ENCODE results near the gene CYFIP1.

CYFIP1 gene

GRCh38 chr15:22919171-22919570 is 61.0 kb downstream of the CYFIP1 start:
- Histone ChIP-seq H3K27me3 (ENCODE audit: control insufficient read depth in 3 of 3, insufficient read depth in 3 of 3, low read depth in 1 of 3, low read length in 3 of 3) (no peaks in the 10 kb centered on the region), H2BK12ac (ENCODE audit: low read length) (no peak overlapping the region), H2AFZ (ENCODE audit: low read length) (no peak overlapping the region), H4K8ac (ENCODE audit: low read depth, low read length) (no peak overlapping the region), H2BK5ac (ENCODE audit: low read length) (no peak overlapping the region), H3K18ac (ENCODE audit: low read length) (no peak overlapping the region), H3K23ac (ENCODE audit: low read depth, low read length, poor library complexity) (no peak overlapping the region), H4K91ac (ENCODE audit: low read depth, low read length, poor library complexity) (no peak overlapping the region), H3K14ac (ENCODE audit: low read length) (no peak overlapping the region), H3K36me3 (replicated peaks in 1 of 2; ENCODE audit: control insufficient read depth in 2 of 2, insufficient read depth in 2 of 2, low read length in 2 of 2) (peaks cover 28 to 74% of the 10 kb centered on the region in 2 donors), H3K9ac (ENCODE audit: low read depth, low read length, poor library complexity) (no peak overlapping the region), H3K4me3 (ENCODE audit: low read length in 2 of 2) (no peak overlapping the region), H3K4me2 (ENCODE audit: insufficient read depth, low read length, poor library complexity, severe bottlenecking) (no peak overlapping the region), H3K79me1 (ENCODE audit: low read depth, low read length) (peaks cover 5% of the 10 kb centered on the region), H3K27ac (replicated peaks; ENCODE audit: low read length) (no peak overlapping the region), H3K4ac (ENCODE audit: low read length) (no peak overlapping the region), H2AK5ac (ENCODE audit: low read depth, low read length) (no peak overlapping the region), H2BK120ac (ENCODE audit: low read depth, low read length) (no peak overlapping the region), H3K4me1 (ENCODE audit: control insufficient read depth in 2 of 2, insufficient read depth in 1 of 2, low read depth in 1 of 2, low read length in 2 of 2) (no peaks in the 10 kb centered on the region), H3K9me3 (replicated peaks in 1 of 2; ENCODE audit: control insufficient read depth in 2 of 2, insufficient read depth in 1 of 2, low read depth in 1 of 2, low read length in 2 of 2) (peaks cover 0 to 4% of the 10 kb centered on the region in 2 donors), H2BK15ac (ENCODE audit: low read length) (no peak overlapping the region)
- no CpG with 5 or more reads among the region's 3 CpGs for WGBS, 2 donors (ENCODE audit: extremely low coverage in 2 of 2, insufficient read length in 2 of 2, insufficient replicate concordance in 1 of 2)
- no peak for DNase-seq (ENCODE audit: low spot score)

DNA sequence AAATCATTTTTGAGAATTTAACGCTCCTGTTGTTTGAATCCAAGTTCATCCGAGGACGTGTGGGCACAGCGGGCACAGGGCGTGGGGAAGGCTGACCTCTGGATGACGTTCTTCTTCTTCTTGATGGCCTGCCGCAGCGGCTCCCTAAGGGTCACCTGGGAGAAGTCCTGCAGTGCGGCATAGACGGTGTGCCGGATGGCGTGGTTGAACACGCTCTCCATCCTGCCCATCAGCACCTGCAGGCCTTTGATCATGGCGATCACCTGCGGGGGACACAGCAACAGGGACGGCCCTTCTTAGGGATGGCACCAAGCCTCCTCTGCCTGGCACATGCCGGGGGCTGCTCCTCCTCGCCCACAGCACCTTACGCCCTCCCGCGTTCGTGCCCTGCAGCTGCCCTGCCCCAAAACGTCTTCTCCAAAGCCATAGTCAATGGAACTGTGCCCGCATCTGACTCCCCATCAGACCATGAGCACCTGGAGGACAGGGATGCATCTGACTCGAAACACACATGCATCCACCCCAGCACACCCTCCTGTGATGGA is 61.5 kb downstream of the CYFIP1 start:
- H3K4me2 ChIP-seq (ENCODE audit: insufficient read depth, low read length, poor library complexity, severe bottlenecking) = no peak overlapping the region
- peak overlapping the region; percentile 63 for H3K14ac ChIP-seq (ENCODE audit: low read length)
- no peaks in the 10 kb centered on the region for H3K27me3 ChIP-seq (ENCODE audit: control insufficient read depth in 3 of 3, insufficient read depth in 3 of 3, low read depth in 1 of 3, low read length in 3 of 3)
- no peaks in the 10 kb centered on the region for H3K4me1 ChIP-seq (ENCODE audit: control insufficient read depth in 2 of 2, insufficient read depth in 1 of 2, low read depth in 1 of 2, low read length in 2 of 2)
- no peak overlapping the region for H2BK12ac ChIP-seq (ENCODE audit: low read length)
- H2AFZ ChIP-seq (ENCODE audit: low read length) = no peak overlapping the region
- no peak overlapping the region for H3K4me3 ChIP-seq (ENCODE audit: low read length in 2 of 2)
- H3K4ac ChIP-seq (ENCODE audit: low read length) = no peak overlapping the region
- H2BK5ac ChIP-seq (ENCODE audit: low read length) = no peak overlapping the region
- WGBS, 2 donors (ENCODE audit: extremely low coverage in 2 of 2, insufficient read length in 2 of 2, insufficient replicate concordance in 1 of 2) = no CpG with 5 or more reads among the region's 25 CpGs
- H3K18ac ChIP-seq (ENCODE audit: low read length) = no peak overlapping the region
- peaks cover 0 to 4% of the 10 kb centered on the region in 2 donors for H3K9me3 ChIP-seq (replicated peaks in 1 of 2; ENCODE audit: control insufficient read depth in 2 of 2, insufficient read depth in 1 of 2, low read depth in 1 of 2, low read length in 2 of 2)
- no peak overlapping the region for H4K91ac ChIP-seq (ENCODE audit: low read depth, low read length, poor library complexity)
- no peak overlapping the region for H2BK15ac ChIP-seq (ENCODE audit: low read length)
- H2AK5ac ChIP-seq (ENCODE audit: low read depth, low read length) = peak overlapping the region; percentile 91
- no peak overlapping the region for H3K23ac ChIP-seq (ENCODE audit: low read depth, low read length, poor library complexity)
- H4K8ac ChIP-seq (ENCODE audit: low read depth, low read length) = no peak overlapping the region
- no peak for DNase-seq (ENCODE audit: low spot score)
- peaks cover 33 to 75% of the 10 kb centered on the region in 2 donors for H3K36me3 ChIP-seq (replicated peaks in 1 of 2; ENCODE audit: control insufficient read depth in 2 of 2, insufficient read depth in 2 of 2, low read length in 2 of 2)
- no peak overlapping the region for H3K9ac ChIP-seq (ENCODE audit: low read depth, low read length, poor library complexity)
- H3K79me1 ChIP-seq (ENCODE audit: low read depth, low read length) = peaks cover 5% of the 10 kb centered on the region
- H2BK120ac ChIP-seq (ENCODE audit: low read depth, low read length) = peak overlapping the region; percentile 9
- H3K27ac ChIP-seq (replicated peaks; ENCODE audit: low read length) = no peak overlapping the region

- H4K91ac ChIP-seq (ENCODE audit: low read depth, low read length, poor library complexity) = no peak overlapping the region
- no peak overlapping the region for H3K27ac ChIP-seq (replicated peaks; ENCODE audit: low read length)
- DNase-seq (ENCODE audit: low spot score) = no peak
- H2BK5ac ChIP-seq (ENCODE audit: low read length) = no peak overlapping the region
- H2AFZ ChIP-seq (ENCODE audit: low read length) = no peak overlapping the region
- peaks cover 35 to 74% of the 10 kb centered on the region in 2 donors for H3K36me3 ChIP-seq (replicated peaks in 1 of 2; ENCODE audit: control insufficient read depth in 2 of 2, insufficient read depth in 2 of 2, low read length in 2 of 2)
- H2BK120ac ChIP-seq (ENCODE audit: low read depth, low read length) = no peak overlapping the region
- H3K79me1 ChIP-seq (ENCODE audit: low read depth, low read length) = peaks cover 5% of the 10 kb centered on the region
- WGBS, 2 donors (ENCODE audit: extremely low coverage in 2 of 2, insufficient read length in 2 of 2, insufficient replicate concordance in 1 of 2) = no CpG with 5 or more reads among the region's 9 CpGs
- no peak overlapping the region for H2BK12ac ChIP-seq (ENCODE audit: low read length)
- H3K9ac ChIP-seq (ENCODE audit: low read depth, low read length, poor library complexity) = no peak overlapping the region
- peaks cover 0 to under 1% of the 10 kb centered on the region in 2 donors for H3K9me3 ChIP-seq (replicated peaks in 1 of 2; ENCODE audit: control insufficient read depth in 2 of 2, insufficient read depth in 1 of 2, low read depth in 1 of 2, low read length in 2 of 2)
- H3K4me2 ChIP-seq (ENCODE audit: insufficient read depth, low read length, poor library complexity, severe bottlenecking) = no peak overlapping the region
- no peaks in the 10 kb centered on the region for H3K27me3 ChIP-seq (ENCODE audit: control insufficient read depth in 3 of 3, insufficient read depth in 3 of 3, low read depth in 1 of 3, low read length in 3 of 3)
- no peak overlapping the region for H2BK15ac ChIP-seq (ENCODE audit: low read length)
- H3K4ac ChIP-seq (ENCODE audit: low read length) = no peak overlapping the region
- no peak overlapping the region for H3K4me3 ChIP-seq (ENCODE audit: low read length in 2 of 2)
- no peak overlapping the region for H3K18ac ChIP-seq (ENCODE audit: low read length)
- no peaks in the 10 kb centered on the region for H3K4me1 ChIP-seq (ENCODE audit: control insufficient read depth in 2 of 2, insufficient read depth in 1 of 2, low read depth in 1 of 2, low read length in 2 of 2)
- H4K8ac ChIP-seq (ENCODE audit: low read depth, low read length) = no peak overlapping the region
- H3K23ac ChIP-seq (ENCODE audit: low read depth, low read length, poor library complexity) = no peak overlapping the region
- H3K14ac ChIP-seq (ENCODE audit: low read length) = no peak overlapping the region
- H2AK5ac ChIP-seq (ENCODE audit: low read depth, low read length) = no peak overlapping the region
Observed at GRCh38 chr15:22918056-22918455, 62.1 kb downstream of the CYFIP1 start.

- H3K4me1 ChIP-seq (ENCODE audit: control insufficient read depth in 2 of 2, insufficient read depth in 1 of 2, low read depth in 1 of 2, low read length in 2 of 2) = no peaks in the 10 kb centered on the region
- no peak overlapping the region for H3K4me3 ChIP-seq (ENCODE audit: low read length in 2 of 2)
- no CpG with 5 or more reads among the region's 18 CpGs for WGBS, 2 donors (ENCODE audit: extremely low coverage in 2 of 2, insufficient read length in 2 of 2, insufficient replicate concordance in 1 of 2)
- no peak overlapping the region for H3K27ac ChIP-seq (replicated peaks; ENCODE audit: low read length)
- H3K23ac ChIP-seq (ENCODE audit: low read depth, low read length, poor library complexity) = no peak overlapping the region
- no peak overlapping the region for H2BK12ac ChIP-seq (ENCODE audit: low read length)
- no peak overlapping the region for H3K9ac ChIP-seq (ENCODE audit: low read depth, low read length, poor library complexity)
- no peak overlapping the region for H3K14ac ChIP-seq (ENCODE audit: low read length)
- H4K91ac ChIP-seq (ENCODE audit: low read depth, low read length, poor library complexity) = no peak overlapping the region
- H3K18ac ChIP-seq (ENCODE audit: low read length) = no peak overlapping the region
- peaks cover 38 to 77% of the 10 kb centered on the region in 2 donors for H3K36me3 ChIP-seq (replicated peaks in 1 of 2; ENCODE audit: control insufficient read depth in 2 of 2, insufficient read depth in 2 of 2, low read length in 2 of 2)
- H3K79me1 ChIP-seq (ENCODE audit: low read depth, low read length) = peaks cover 7% of the 10 kb centered on the region
- H2AFZ ChIP-seq (ENCODE audit: low read length) = no peak overlapping the region
- no peak overlapping the region for H2BK5ac ChIP-seq (ENCODE audit: low read length)
- H2AK5ac ChIP-seq (ENCODE audit: low read depth, low read length) = no peak overlapping the region
- H3K4me2 ChIP-seq (ENCODE audit: insufficient read depth, low read length, poor library complexity, severe bottlenecking) = no peak overlapping the region
- no peaks in the 10 kb centered on the region for H3K9me3 ChIP-seq (replicated peaks in 1 of 2; ENCODE audit: control insufficient read depth in 2 of 2, insufficient read depth in 1 of 2, low read depth in 1 of 2, low read length in 2 of 2)
- DNase-seq (ENCODE audit: low spot score) = no peak
- no peaks in the 10 kb centered on the region for H3K27me3 ChIP-seq (ENCODE audit: control insufficient read depth in 3 of 3, insufficient read depth in 3 of 3, low read depth in 1 of 3, low read length in 3 of 3)
- H2BK15ac ChIP-seq (ENCODE audit: low read length) = no peak overlapping the region
- no peak overlapping the region for H4K8ac ChIP-seq (ENCODE audit: low read depth, low read length)
- no peak overlapping the region for H2BK120ac ChIP-seq (ENCODE audit: low read depth, low read length)
- H3K4ac ChIP-seq (ENCODE audit: low read length) = no peak overlapping the region
Observed at GRCh38 chr15:22917556-22917955, 62.6 kb downstream of the CYFIP1 start.

Measured in neuronal stem cell (in vitro differentiated cells).